ENCODE results near the gene RCAN1. TPM values are rescaled to one million over a fixed set of nuclear protein-coding genes. Genes with fewer than 3 reads are reported as not detected.

The RCAN1 gene
- total and polyA plus RNA-seq, 9 donors: 22.0 to 62.7 (median 32.1) TPM

GRCh38 chr21:34644825-34645224 is 29.9 kb upstream of the RCAN1 start:
- Histone ChIP-seq H3K9me3 (replicated peaks; ENCODE audit: control insufficient read depth, low read depth, low read length) (no peaks in the 10 kb centered on the region), H3K27me3 (ENCODE audit: control insufficient read depth, insufficient read depth, low read length) (peaks cover 6% of the 10 kb centered on the region), H3K36me3 (ENCODE audit: control insufficient read depth, insufficient read depth, low read length) (no peaks in the 10 kb centered on the region), H3K4me1 (ENCODE audit: control insufficient read depth, insufficient read depth, low read length) (no peaks in the 10 kb centered on the region), H3K27ac (ENCODE audit: low read length) (no peak overlapping the region), H3K4me3 (ENCODE audit: low read length) (no peak overlapping the region)
- DNase-seq: no peak
- WGBS (ENCODE audit: insufficient coverage): 67% methylated on average over 2 of the region's 4 CpGs

- H3K4me3 ChIP-seq (ENCODE audit: low read length): no peak overlapping the region
- no peaks in the 10 kb centered on the region for H3K9me3 ChIP-seq (replicated peaks; ENCODE audit: control insufficient read depth, low read depth, low read length)
- H3K27me3 ChIP-seq (ENCODE audit: control insufficient read depth, insufficient read depth, low read length): peaks cover 6% of the 10 kb centered on the region
- H3K36me3 ChIP-seq (ENCODE audit: control insufficient read depth, insufficient read depth, low read length): no peaks in the 10 kb centered on the region
- H3K4me1 ChIP-seq (ENCODE audit: control insufficient read depth, insufficient read depth, low read length): no peaks in the 10 kb centered on the region
- 80% methylated on average over 6 of the region's 7 CpGs for WGBS (ENCODE audit: insufficient coverage)
- DNase-seq: no peak
- no peak overlapping the region for H3K27ac ChIP-seq (ENCODE audit: low read length)
Observed at GRCh38 chr21:34642211-34643075, 27.5 kb upstream of the RCAN1 start.

- no peaks in the 10 kb centered on the region for H3K9me3 ChIP-seq (replicated peaks; ENCODE audit: control insufficient read depth, low read depth, low read length)
- WGBS (ENCODE audit: insufficient coverage): 86% methylated on average over 4 of the region's 4 CpGs
- H3K27me3 ChIP-seq (ENCODE audit: control insufficient read depth, insufficient read depth, low read length): peaks cover 2% of the 10 kb centered on the region
- no peaks in the 10 kb centered on the region for H3K36me3 ChIP-seq (ENCODE audit: control insufficient read depth, insufficient read depth, low read length)
- no peak overlapping the region for H3K4me3 ChIP-seq (ENCODE audit: low read length)
- DNase-seq: no peak
- H3K4me1 ChIP-seq (ENCODE audit: control insufficient read depth, insufficient read depth, low read length): no peaks in the 10 kb centered on the region
- no peak overlapping the region for H3K27ac ChIP-seq (ENCODE audit: low read length)
Observed at GRCh38 chr21:34640858-34641257, 25.9 kb upstream of the RCAN1 start.

- Histone ChIP-seq H3K4me1 (ENCODE audit: control insufficient read depth, insufficient read depth, low read length) (no peaks in the 10 kb centered on the region), H3K27ac (ENCODE audit: low read length) (no peak overlapping the region), H3K36me3 (ENCODE audit: control insufficient read depth, insufficient read depth, low read length) (no peaks in the 10 kb centered on the region), H3K27me3 (ENCODE audit: control insufficient read depth, insufficient read depth, low read length) (peaks cover 6% of the 10 kb centered on the region), H3K4me3 (ENCODE audit: low read length) (no peak overlapping the region), H3K9me3 (replicated peaks; ENCODE audit: control insufficient read depth, low read depth, low read length) (no peaks in the 10 kb centered on the region)
- 95% methylated on average over 2 of the region's 9 CpGs for WGBS (ENCODE audit: insufficient coverage)
- DNase-seq: no peak
Observed at GRCh38 chr21:34639882-34640788, 25.2 kb upstream of the RCAN1 start.

- no CpG with 5 or more reads among the region's 1 CpG for WGBS (ENCODE audit: insufficient coverage)
- no peaks in the 10 kb centered on the region for H3K36me3 ChIP-seq (ENCODE audit: control insufficient read depth, insufficient read depth, low read length)
- no peak for DNase-seq
- peaks cover 10% of the 10 kb centered on the region for H3K27me3 ChIP-seq (ENCODE audit: control insufficient read depth, insufficient read depth, low read length)
- no peak overlapping the region for H3K4me3 ChIP-seq (ENCODE audit: low read length)
- H3K9me3 ChIP-seq (replicated peaks; ENCODE audit: control insufficient read depth, low read depth, low read length): no peaks in the 10 kb centered on the region
- no peak overlapping the region for H3K27ac ChIP-seq (ENCODE audit: low read length)
- no peaks in the 10 kb centered on the region for H3K4me1 ChIP-seq (ENCODE audit: control insufficient read depth, insufficient read depth, low read length)
Observed at GRCh38 chr21:34639250-34639649, 24.3 kb upstream of the RCAN1 start.

GRCh38 chr21:34636961-34637360 is 22.0 kb upstream of the RCAN1 start:
- H3K36me3 ChIP-seq (ENCODE audit: control insufficient read depth, insufficient read depth, low read length): no peaks in the 10 kb centered on the region
- H3K4me3 ChIP-seq (ENCODE audit: low read length): no peak overlapping the region
- no peaks in the 10 kb centered on the region for H3K9me3 ChIP-seq (replicated peaks; ENCODE audit: control insufficient read depth, low read depth, low read length)
- WGBS (ENCODE audit: insufficient coverage): 100% methylated on average over 1 of the region's 3 CpGs
- peaks cover 14% of the 10 kb centered on the region for H3K27me3 ChIP-seq (ENCODE audit: control insufficient read depth, insufficient read depth, low read length)
- no peak overlapping the region for H3K27ac ChIP-seq (ENCODE audit: low read length)
- no peaks in the 10 kb centered on the region for H3K4me1 ChIP-seq (ENCODE audit: control insufficient read depth, insufficient read depth, low read length)
- no peak for DNase-seq

- Histone ChIP-seq H3K4me1 (ENCODE audit: control insufficient read depth, insufficient read depth, low read length) (no peaks in the 10 kb centered on the region), H3K9me3 (replicated peaks; ENCODE audit: control insufficient read depth, low read depth, low read length) (no peaks in the 10 kb centered on the region), H3K27me3 (ENCODE audit: control insufficient read depth, insufficient read depth, low read length) (peaks cover 16% of the 10 kb centered on the region), H3K4me3 (ENCODE audit: low read length) (no peak overlapping the region), H3K36me3 (ENCODE audit: control insufficient read depth, insufficient read depth, low read length) (no peaks in the 10 kb centered on the region), H3K27ac (ENCODE audit: low read length) (no peak overlapping the region)
- DNase-seq: no peak
- WGBS (ENCODE audit: insufficient coverage): 100% methylated on average over 1 of the region's 3 CpGs
Observed at GRCh38 chr21:34635307-34635706, 20.4 kb upstream of the RCAN1 start.

GRCh38 chr21:34632498-34632897 is 17.6 kb upstream of the RCAN1 start:
- H3K4me1 ChIP-seq (ENCODE audit: control insufficient read depth, insufficient read depth, low read length): no peaks in the 10 kb centered on the region
- no peaks in the 10 kb centered on the region for H3K36me3 ChIP-seq (ENCODE audit: control insufficient read depth, insufficient read depth, low read length)
- no CpG with 5 or more reads among the region's 4 CpGs for WGBS (ENCODE audit: insufficient coverage)
- H3K9me3 ChIP-seq (replicated peaks; ENCODE audit: control insufficient read depth, low read depth, low read length): no peaks in the 10 kb centered on the region
- no peak overlapping the region for H3K4me3 ChIP-seq (ENCODE audit: low read length)
- DNase-seq: no peak
- H3K27me3 ChIP-seq (ENCODE audit: control insufficient read depth, insufficient read depth, low read length): peaks cover 16% of the 10 kb centered on the region
- no peak overlapping the region for H3K27ac ChIP-seq (ENCODE audit: low read length)

GRCh38 chr21:34630536-34631143 is 15.7 kb upstream of the RCAN1 start:
- H3K27me3 ChIP-seq (ENCODE audit: control insufficient read depth, insufficient read depth, low read length): peaks cover 20% of the 10 kb centered on the region
- WGBS (ENCODE audit: insufficient coverage): 0% methylated on average over 1 of the region's 6 CpGs
- no peak overlapping the region for H3K27ac ChIP-seq (ENCODE audit: low read length)
- peak; percentile 79 for DNase-seq
- H3K9me3 ChIP-seq (replicated peaks; ENCODE audit: control insufficient read depth, low read depth, low read length): no peaks in the 10 kb centered on the region
- H3K36me3 ChIP-seq (ENCODE audit: control insufficient read depth, insufficient read depth, low read length): no peaks in the 10 kb centered on the region
- H3K4me3 ChIP-seq (ENCODE audit: low read length): no peak overlapping the region
- no peaks in the 10 kb centered on the region for H3K4me1 ChIP-seq (ENCODE audit: control insufficient read depth, insufficient read depth, low read length)

- H3K27me3 ChIP-seq (ENCODE audit: control insufficient read depth, insufficient read depth, low read length): peaks cover 4% of the 10 kb centered on the region
- 78% methylated on average over 8 of the region's 8 CpGs for WGBS (ENCODE audit: insufficient coverage)
Observed at GRCh38 chr21:34626131-34626530, 11.2 kb upstream of the RCAN1 start.

More at GRCh38 chr21:34626131-34626530, 11.2 kb upstream of the RCAN1 start:
- DNase-seq: no peak
- Histone ChIP-seq H3K27ac (ENCODE audit: low read length) (no peak overlapping the region), H3K36me3 (ENCODE audit: control insufficient read depth, insufficient read depth, low read length) (no peaks in the 10 kb centered on the region), H3K4me3 (ENCODE audit: low read length) (no peak overlapping the region), H3K9me3 (replicated peaks; ENCODE audit: control insufficient read depth, low read depth, low read length) (no peaks in the 10 kb centered on the region), H3K4me1 (ENCODE audit: control insufficient read depth, insufficient read depth, low read length) (no peaks in the 10 kb centered on the region)

Data from muscle of leg (tissue), 11 donors.